Vagina (tissue), 2 donors: ENCODE results near the gene SLAMF6. TPM values are rescaled to one million over a fixed set of nuclear protein-coding genes. Genes with fewer than 3 reads are reported as not detected.

Experiments
- DNase-seq, 2 donors: peaks; one replicate each; pipeline ENCODE4 v3.0.0-alpha.2; 2017; ENCODE audit errors: extremely low spot score in 2 of 2
- H3K27ac ChIP-seq: fragments of 200-600 bp; sonication (generic); one replicate; pipeline ENCODE4 v1.5.1; 2019
- H3K27me3 ChIP-seq: fragments of 200-600 bp; sonication (generic); one replicate; pipeline ENCODE4 v1.5.1; 2019
- H3K36me3 ChIP-seq, 2 donors: fragments of 200-600 bp; sonication (generic); one replicate each; pipeline ENCODE4 v1.5.1; 2017 to 2019
- H3K4me1 ChIP-seq: fragments of 200-600 bp; sonication (generic); one replicate; pipeline ENCODE4 v1.5.1; 2019
- H3K4me3 ChIP-seq, 2 donors: fragments of 200-600 bp; sonication (generic); 1 replicate in 1 of 2; 2 replicates in 1 of 2; pipeline ENCODE4 v1.5.1; 2016 to 2019
- H3K9me3 ChIP-seq: fragments of 200-600 bp; sonication (generic); one replicate; pipeline ENCODE4 v1.5.1; 2019
- POLR2A ChIP-seq, 2 donors: fragments of 450-650 bp; IDR thresholded peaks; one replicate each; pipeline ENCODE4 v1.6.1; 2017; ENCODE audit warnings: antibody characterized with exemption in 2 of 2, mild to moderate bottlenecking in 2 of 2, moderate library complexity in 2 of 2
- POLR2AphosphoS5 ChIP-seq, 2 donors: sonication (generic); formaldehyde crosslinking; IDR thresholded peaks; one replicate each; pipeline ENCODE4 v1.9.0; 2017; ENCODE audit warnings: antibody characterized with exemption in 2 of 2, mild to moderate bottlenecking in 2 of 2, low read depth in 1 of 2; ENCODE audit not compliant: insufficient read depth in 1 of 2
- intact Hi-C: fragments of 100-400 bp; cut with DNase I; formaldehyde crosslinking; loops from one replicate; pipeline ENCODE4 v1.15.1; 2023
- total RNA-seq: library from RNA; depleted of rRNA; stranded (reverse); fragments of >200 nt; gene quantifications from one replicate; pipeline ENCODE4 v1.2.3, GENCODE V29; 2016
- TF ChIP-seq, protein P1 (sequence below), 3 experiments: fragments of 450-650 bp in 2 of 3; fragments of 200-600 bp in 1 of 3; sonication (generic) in 1 of 3; IDR thresholded peaks; one replicate each; pipeline ENCODE4 v1.5.1; 2017 to 2019; ENCODE audit warnings: antibody characterized with exemption in 3 of 3, mild to moderate bottlenecking in 2 of 3, moderate library complexity in 2 of 3

SLAMF6 gene
- total RNA-seq, 1 donor from 2014 or later = 8.6 TPM

DNA sequence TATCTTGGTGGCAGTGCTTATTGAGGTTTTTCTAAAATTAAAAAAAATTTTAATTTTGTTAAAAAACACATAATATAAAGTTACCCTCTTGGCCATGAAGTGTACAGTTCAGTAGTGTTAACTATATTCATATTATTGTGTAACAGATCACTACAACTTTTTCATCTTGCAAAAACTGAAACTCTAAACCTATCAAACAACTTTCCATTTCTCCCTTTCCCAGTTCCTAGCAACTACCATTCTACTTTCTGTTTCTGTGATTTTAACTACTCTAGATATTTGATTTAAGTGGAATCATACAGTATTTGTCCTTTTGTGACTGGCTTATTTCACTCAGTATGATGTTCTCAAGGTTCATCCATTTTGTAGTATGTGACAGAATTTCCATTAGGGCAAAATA, 55.5 kb downstream of the SLAMF6 start:
- Histone ChIP-seq H3K27ac (no peak overlapping the region), H3K36me3 (no peaks in the 10 kb centered on the region), H3K27me3 (no peaks in the 10 kb centered on the region), H3K9me3 (no peaks in the 10 kb centered on the region), H3K4me1 (no peaks in the 10 kb centered on the region), H3K4me3 (no peak overlapping the region)
- TF ChIP-seq, protein P1, sequence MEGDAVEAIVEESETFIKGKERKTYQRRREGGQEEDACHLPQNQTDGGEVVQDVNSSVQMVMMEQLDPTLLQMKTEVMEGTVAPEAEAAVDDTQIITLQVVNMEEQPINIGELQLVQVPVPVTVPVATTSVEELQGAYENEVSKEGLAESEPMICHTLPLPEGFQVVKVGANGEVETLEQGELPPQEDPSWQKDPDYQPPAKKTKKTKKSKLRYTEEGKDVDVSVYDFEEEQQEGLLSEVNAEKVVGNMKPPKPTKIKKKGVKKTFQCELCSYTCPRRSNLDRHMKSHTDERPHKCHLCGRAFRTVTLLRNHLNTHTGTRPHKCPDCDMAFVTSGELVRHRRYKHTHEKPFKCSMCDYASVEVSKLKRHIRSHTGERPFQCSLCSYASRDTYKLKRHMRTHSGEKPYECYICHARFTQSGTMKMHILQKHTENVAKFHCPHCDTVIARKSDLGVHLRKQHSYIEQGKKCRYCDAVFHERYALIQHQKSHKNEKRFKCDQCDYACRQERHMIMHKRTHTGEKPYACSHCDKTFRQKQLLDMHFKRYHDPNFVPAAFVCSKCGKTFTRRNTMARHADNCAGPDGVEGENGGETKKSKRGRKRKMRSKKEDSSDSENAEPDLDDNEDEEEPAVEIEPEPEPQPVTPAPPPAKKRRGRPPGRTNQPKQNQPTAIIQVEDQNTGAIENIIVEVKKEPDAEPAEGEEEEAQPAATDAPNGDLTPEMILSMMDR (IDR thresholded peaks at IDR 0.05) = no peak
- TF ChIP-seq POLR2A (IDR thresholded peaks at IDR 0.05) = no peak
- TF ChIP-seq POLR2AphosphoS5 (IDR thresholded peaks at IDR 0.05; ENCODE audit: insufficient read depth in 1 of 2, low read depth in 1 of 2) = no peak
- DNase-seq = no peak
- intact Hi-C loops = no loop called here

DNA sequence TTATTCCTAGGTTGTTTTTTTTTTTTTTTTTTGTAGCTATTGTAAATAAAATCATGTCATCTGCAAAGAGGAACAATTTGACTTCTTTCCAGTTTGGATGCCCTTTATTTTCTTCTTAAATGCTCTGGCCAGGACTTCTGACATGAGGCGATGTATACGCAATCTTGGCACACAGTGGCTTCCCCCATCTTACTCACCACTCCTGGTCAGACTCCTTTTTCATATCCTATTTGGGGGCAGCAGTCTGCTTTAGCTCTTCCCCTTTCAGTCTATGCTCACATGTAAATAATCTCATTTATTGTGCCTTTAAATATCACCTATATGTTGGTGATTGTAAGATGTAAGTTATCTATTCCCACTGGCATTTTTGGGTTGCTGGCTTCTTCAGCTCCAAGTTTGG, 56.1 kb downstream of the SLAMF6 start:
- H3K36me3 ChIP-seq = no peaks in the 10 kb centered on the region
- intact Hi-C loops = no loop called here
- no peak for DNase-seq
- TF ChIP-seq, protein P1 (IDR thresholded peaks at IDR 0.05) = no peak
- TF ChIP-seq POLR2A (IDR thresholded peaks at IDR 0.05) (no peak), POLR2AphosphoS5 (IDR thresholded peaks at IDR 0.05; ENCODE audit: insufficient read depth in 1 of 2, low read depth in 1 of 2) (no peak)
- H3K27ac ChIP-seq = no peak overlapping the region
- no peak overlapping the region for H3K4me3 ChIP-seq
- H3K4me1 ChIP-seq = no peaks in the 10 kb centered on the region
- H3K9me3 ChIP-seq = no peaks in the 10 kb centered on the region
- H3K27me3 ChIP-seq = no peaks in the 10 kb centered on the region

DNA sequence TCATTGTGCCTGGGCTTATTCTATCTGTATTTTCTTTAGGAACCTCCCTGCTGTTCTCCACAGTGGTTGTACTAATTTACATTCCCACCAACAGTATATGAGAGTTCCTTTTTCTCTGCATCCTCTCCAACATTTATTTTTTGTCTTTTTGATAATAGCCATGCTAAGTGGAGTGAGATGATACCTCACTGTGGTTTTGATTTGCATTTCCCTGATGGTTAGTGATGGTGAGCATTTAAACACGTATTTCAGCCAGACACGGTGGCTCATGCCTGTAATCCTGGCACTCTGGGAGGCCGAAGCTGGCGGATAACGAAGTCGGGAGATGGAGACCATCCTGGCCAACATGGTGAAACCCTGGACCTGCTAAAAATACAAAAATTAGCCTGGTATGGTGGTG, 57.9 kb downstream of the SLAMF6 start:
- TF ChIP-seq POLR2A (IDR thresholded peaks at IDR 0.05) = no peak
- TF ChIP-seq POLR2AphosphoS5 (IDR thresholded peaks at IDR 0.05; ENCODE audit: insufficient read depth in 1 of 2, low read depth in 1 of 2) = no peak
- TF ChIP-seq, protein P1 (IDR thresholded peaks at IDR 0.05) = no peak
- intact Hi-C loops = no loop called here
- H3K4me3 ChIP-seq = no peak overlapping the region
- no peaks in the 10 kb centered on the region for H3K4me1 ChIP-seq
- DNase-seq = no peak
- H3K36me3 ChIP-seq = no peaks in the 10 kb centered on the region
- H3K27ac ChIP-seq = no peak overlapping the region
- no peaks in the 10 kb centered on the region for H3K27me3 ChIP-seq
- H3K9me3 ChIP-seq = no peaks in the 10 kb centered on the region

DNA sequence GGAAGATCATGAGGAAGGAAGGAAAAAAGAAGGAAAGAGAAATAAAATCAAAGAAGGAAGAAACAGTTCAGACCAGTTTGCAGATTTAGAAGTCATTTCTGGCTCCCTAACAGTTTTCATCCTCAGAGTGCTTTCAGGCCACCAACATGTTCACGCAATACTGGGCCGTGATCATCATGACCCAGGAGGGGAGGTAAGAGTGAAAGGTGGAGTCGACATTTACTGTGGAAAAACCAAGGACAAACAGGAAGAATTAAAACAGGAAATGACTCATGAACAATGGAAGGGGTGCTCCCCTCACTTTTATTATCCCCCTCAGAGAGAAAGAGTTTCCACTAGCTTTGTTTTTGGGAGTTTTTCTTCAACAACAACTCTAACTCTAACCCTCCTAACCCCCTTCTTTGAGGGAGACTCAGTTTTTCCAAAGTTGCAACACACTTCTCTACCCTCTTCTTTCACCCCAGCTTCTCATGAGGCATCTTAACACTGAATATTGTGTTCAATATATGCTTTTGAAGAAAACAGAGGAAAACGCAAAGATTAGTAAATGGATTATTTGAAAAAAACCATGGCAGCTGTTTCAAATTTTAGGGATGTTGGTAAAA, 62.3 kb downstream of the SLAMF6 start:
- TF ChIP-seq POLR2A (IDR thresholded peaks at IDR 0.05) (no peak), POLR2AphosphoS5 (IDR thresholded peaks at IDR 0.05; ENCODE audit: insufficient read depth in 1 of 2, low read depth in 1 of 2) (no peak)
- TF ChIP-seq, protein P1 (IDR thresholded peaks at IDR 0.05) = no peak

DNA sequence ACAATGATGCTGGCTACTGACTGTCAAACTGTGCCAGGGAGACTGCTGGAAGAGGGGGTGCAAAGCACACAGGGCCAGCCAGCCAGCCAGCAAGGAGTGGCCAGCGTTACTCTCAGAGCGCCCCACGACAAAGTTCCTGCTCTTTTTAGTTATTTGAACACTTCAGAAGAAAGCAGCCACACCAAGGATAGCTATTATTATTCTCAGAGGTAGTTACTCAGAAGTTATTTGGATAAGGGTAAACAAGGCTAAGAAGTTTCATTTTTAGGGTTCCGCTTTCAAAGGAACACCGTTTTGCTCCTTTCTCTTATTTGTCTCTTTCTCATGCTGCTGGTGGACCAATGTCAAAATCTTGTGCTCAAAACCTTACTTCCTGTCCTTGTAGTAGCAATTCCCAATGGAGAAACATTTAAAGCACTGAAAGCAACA, 62.8 kb downstream of the SLAMF6 start:
- Histone ChIP-seq H3K9me3 (no peaks in the 10 kb centered on the region), H3K4me1 (no peaks in the 10 kb centered on the region), H3K27me3 (no peaks in the 10 kb centered on the region), H3K27ac (no peak overlapping the region), H3K4me3 (no peak overlapping the region), H3K36me3 (no peaks in the 10 kb centered on the region)
- TF ChIP-seq POLR2A (IDR thresholded peaks at IDR 0.05) (no peak), POLR2AphosphoS5 (IDR thresholded peaks at IDR 0.05; ENCODE audit: insufficient read depth in 1 of 2, low read depth in 1 of 2) (no peak)
- TF ChIP-seq, protein P1 (IDR thresholded peaks at IDR 0.05) = no peak
- intact Hi-C loops = no loop called here
- no peak for DNase-seq

More for the DNA sequence above, 62.3 kb downstream of the SLAMF6 start:
- no peaks in the 10 kb centered on the region for H3K27me3 ChIP-seq
- H3K9me3 ChIP-seq = no peaks in the 10 kb centered on the region
- intact Hi-C loops = no loop called here
- no peak overlapping the region for H3K27ac ChIP-seq
- no peaks in the 10 kb centered on the region for H3K36me3 ChIP-seq
- DNase-seq = no peak
- H3K4me3 ChIP-seq = no peak overlapping the region
- H3K4me1 ChIP-seq = no peaks in the 10 kb centered on the region
